Activated CD8-positive, alpha-beta T cell treated with anti-CD3 and anti-CD28 coated beads for 36 hours (primary cell): ENCODE data around the gene KISS1R. TPM values are rescaled to one million over a fixed set of nuclear protein-coding genes. Genes with fewer than 3 reads are reported as not detected.

Source experiments
- ATAC-seq: fragments of 200-7000 bp; cut with Tn5 transposase; one replicate; pipeline ENCODE4 v1.10.0; 2021; ENCODE audit warnings: mild to moderate bottlenecking, moderate library complexity
- CTCF ChIA-PET: fragments of 350-600 bp; sonication (Branson Sonifier 250); formaldehyde crosslinking; loops from one replicate; lab custom pipeline; 2021; ENCODE audit warnings: antibody characterized with exemption; lab: Charles Lee
- POLR2A ChIA-PET: fragments of 350-600 bp; sonication (Branson Sonifier 250); formaldehyde crosslinking; loops from one replicate; lab custom pipeline; 2021; ENCODE audit warnings: antibody characterized with exemption; lab: Charles Lee
- DNase-seq: peaks from one replicate; pipeline ENCODE4 v3.0.0-alpha.2; 2020
- H3K27ac Mint-ChIP-seq: one replicate; pipeline ENCODE4 v1.8.0; 2021; ENCODE audit warnings: mild to moderate bottlenecking, mixed read lengths
- H3K27me3 Mint-ChIP-seq: one replicate; pipeline ENCODE4 v1.8.0; 2021; ENCODE audit warnings: mixed read lengths
- H3K36me3 Mint-ChIP-seq: one replicate; pipeline ENCODE4 v1.8.0; 2021; ENCODE audit warnings: low read depth, mixed read lengths
- H3K4me1 Mint-ChIP-seq: one replicate; pipeline ENCODE4 v1.8.0; 2021; ENCODE audit warnings: low read depth, mixed read lengths
- H3K4me3 Mint-ChIP-seq: one replicate; pipeline ENCODE4 v1.8.0; 2021; ENCODE audit warnings: mild to moderate bottlenecking, moderate library complexity, mixed read lengths
- H3K9me3 Mint-ChIP-seq: one replicate; pipeline ENCODE4 v1.8.0; 2021; ENCODE audit warnings: mixed read lengths
- CTCF ChIP-seq: fragments of 200-600 bp; IDR thresholded peaks from one replicate; pipeline ENCODE4 v1.8.0; 2022; ENCODE audit warnings: antibody characterized with exemption, mild to moderate bottlenecking
- intact Hi-C: fragments of 100-400 bp; cut with micrococcal nuclease; formaldehyde crosslinking; loops from one replicate; pipeline ENCODE4 v1.10.0; 2022
- total RNA-seq, 2 experiments: library from RNA; stranded (reverse); gene quantifications; one replicate each; pipeline ENCODE4 v1.2.3, GENCODE V29; 2021

KISS1R gene
- total RNA-seq, 2 experiments from 2014 or later: 14.0 to 15.5 TPM

DNA sequence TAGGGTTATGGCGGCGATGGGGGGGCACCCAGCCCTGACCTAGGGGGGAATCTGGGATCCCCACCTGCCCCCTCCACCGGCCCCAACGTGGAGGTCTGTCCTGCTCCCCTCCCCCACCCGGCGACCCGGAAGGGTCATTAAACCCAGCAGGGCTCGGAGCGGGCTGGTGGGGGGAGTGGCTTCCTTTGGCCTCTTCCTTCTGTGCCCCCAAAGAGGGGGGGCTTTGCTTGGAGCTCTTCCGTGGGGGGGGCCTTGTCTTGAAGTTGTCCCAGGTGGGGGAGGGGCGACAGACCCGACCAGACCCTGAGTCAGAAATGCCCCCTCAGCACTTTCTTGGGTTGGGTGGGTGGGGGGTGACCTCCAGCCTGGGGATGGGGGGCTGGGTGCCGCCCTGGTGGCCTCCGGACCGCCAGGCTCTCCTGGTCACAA lies 10.2 kb downstream of the KISS1R start:
- intact Hi-C loops: loop anchor here (2.0 kb wide), 1 partner anchor 55 kb away; no protein-coding TSS in a partner anchor
- H3K36me3 Mint-ChIP-seq: no peaks in the 10 kb centered on the region
- H3K27ac Mint-ChIP-seq: no peak overlapping the region
- H3K9me3 Mint-ChIP-seq: no peaks in the 10 kb centered on the region
- CTCF ChIA-PET: interaction anchor here (0.8 kb wide), 1 partner anchor 57 kb away, joined by 3 read pairs; the partner anchor contains the start of gene WDR18
- no peak for TF ChIP-seq CTCF
- POLR2A ChIA-PET: interaction anchor here (0.6 kb wide), 2 partner anchors 73 to 317 kb away, joined by 3 read pairs; no protein-coding TSS in a partner anchor
- H3K27me3 Mint-ChIP-seq: no peaks in the 10 kb centered on the region
- ATAC-seq (no peak), DNase-seq (no peak)
- no peak overlapping the region for H3K4me3 Mint-ChIP-seq
- H3K4me1 Mint-ChIP-seq: peaks cover 12% of the 10 kb centered on the region

DNA sequence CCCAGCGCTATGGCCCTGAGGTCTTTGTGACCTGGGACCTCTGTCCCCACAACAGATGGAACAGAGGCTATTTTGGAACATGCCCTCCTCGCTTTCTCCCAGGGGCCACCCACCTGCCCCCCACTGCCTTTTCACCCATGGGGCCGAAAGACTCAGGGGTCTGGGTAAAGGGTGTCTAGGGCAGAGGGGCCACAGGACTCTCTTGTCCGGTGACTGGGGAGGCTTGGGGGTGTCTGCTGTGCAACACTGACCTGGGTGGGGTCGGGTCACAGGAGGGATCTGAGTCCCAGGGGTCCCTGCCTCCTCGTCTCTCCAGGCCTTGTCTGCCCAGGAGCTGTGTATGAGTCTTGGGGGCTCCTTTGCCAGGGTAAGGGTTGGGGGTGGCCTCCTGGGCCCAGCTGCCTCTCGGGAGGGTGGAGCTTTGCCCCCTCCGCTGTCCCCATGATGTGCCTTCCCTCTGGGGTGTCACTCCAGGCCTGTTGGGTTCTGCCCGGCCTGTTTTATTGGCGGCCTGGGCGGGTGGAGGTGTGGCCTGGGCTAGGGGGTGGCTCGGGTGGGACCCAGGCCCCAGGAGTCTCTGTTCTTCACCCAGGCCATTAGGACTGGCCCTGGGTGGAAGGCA lies 10.8 kb downstream of the KISS1R start:
- intact Hi-C loops: loop anchor here (2.0 kb wide), 1 partner anchor 55 kb away; no protein-coding TSS in a partner anchor
- peaks cover 16% of the 10 kb centered on the region for H3K4me1 Mint-ChIP-seq
- H3K27me3 Mint-ChIP-seq: no peaks in the 10 kb centered on the region
- H3K27ac Mint-ChIP-seq: no peak overlapping the region
- ChIA-PET POLR2A (no interaction called here), CTCF (interaction anchor here (0.8 kb wide), 1 partner anchor 56 kb away, joined by 3 read pairs; the partner anchor contains the start of gene WDR18)
- TF ChIP-seq CTCF: no peak
- peak overlapping the region; percentile 27 for H3K4me3 Mint-ChIP-seq
- DNase-seq (no peak), ATAC-seq (no peak)
- no peaks in the 10 kb centered on the region for H3K36me3 Mint-ChIP-seq
- H3K9me3 Mint-ChIP-seq: no peaks in the 10 kb centered on the region

- Mint-ChIP-seq H3K36me3 (no peaks in the 10 kb centered on the region), H3K27ac (no peak overlapping the region), H3K27me3 (no peaks in the 10 kb centered on the region), H3K4me3 (no peak overlapping the region), H3K4me1 (peaks cover 22% of the 10 kb centered on the region), H3K9me3 (no peaks in the 10 kb centered on the region)
- TF ChIP-seq CTCF: no peak
- ATAC-seq: no peak
- ChIA-PET CTCF (interaction anchor here (1.0 to 1.1 kb wide), 2 partner anchors 55 to 65 kb away, joined by 3 read pairs; no protein-coding TSS in a partner anchor), POLR2A (no interaction called here)
- intact Hi-C loops: no loop called here
- DNase-seq: no peak
Measured at GRCh38 chr19:928471-929202, 11.5 kb downstream of the KISS1R start.

GRCh38 chr19:929203-929890 lies 12.2 kb downstream of the KISS1R start:
- DNase-seq (no peak), ATAC-seq (no peak)
- H3K36me3 Mint-ChIP-seq: no peaks in the 10 kb centered on the region
- H3K27ac Mint-ChIP-seq: no peak overlapping the region
- TF ChIP-seq CTCF: no peak
- no peaks in the 10 kb centered on the region for H3K9me3 Mint-ChIP-seq
- H3K4me3 Mint-ChIP-seq: no peak overlapping the region
- CTCF ChIA-PET: interaction anchor here (1.0 to 1.9 kb wide), 3 partner anchors 54 to 72 kb away, joined by 3 to 4 read pairs (median 3); no protein-coding TSS in a partner anchor
- H3K4me1 Mint-ChIP-seq: peaks cover 20% of the 10 kb centered on the region
- intact Hi-C loops: no loop called here
- POLR2A ChIA-PET: no interaction called here
- H3K27me3 Mint-ChIP-seq: no peaks in the 10 kb centered on the region
